ENCODE data around the gene SOWAHD.

- TF ChIP-seq CTCF (IDR thresholded peaks at IDR 0.05) (no peak), POLR2A (IDR thresholded peaks at IDR 0.05) (no peak), POLR2AphosphoS5 (IDR thresholded peaks at IDR 0.05) (no peak)
Observed at GRCh38 chrX:119763836-119764387, 5.5 kb downstream of the SOWAHD start.
